ENCODE measurements around the gene TIMM23B.
"Not testable (repeated sequence)": the region's sequence is repeated elsewhere in the genome, so short reads cannot be mapped to it uniquely, and the experiment has no call there.

DNA sequence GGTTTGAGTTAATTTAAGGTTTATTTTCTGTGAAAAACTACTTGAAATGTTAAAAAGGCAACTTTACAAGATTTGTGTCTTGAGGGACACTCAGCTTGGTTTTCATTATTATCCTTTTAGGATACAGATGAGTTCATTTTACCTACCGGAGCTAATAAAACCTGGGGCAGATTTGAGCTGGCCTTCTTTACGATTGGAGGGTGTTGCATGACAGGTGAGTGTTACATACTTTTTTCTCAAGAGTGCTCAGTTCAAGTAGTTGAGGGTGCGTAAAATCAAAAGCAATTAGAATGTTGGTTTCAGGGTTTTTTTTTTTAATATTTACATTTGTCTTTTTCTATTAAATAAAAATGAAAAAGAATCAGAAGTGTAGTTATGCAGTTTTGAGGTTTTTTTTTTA is 10.2 kb downstream of the TIMM23B start:
- TF ChIP-seq, protein P1, sequence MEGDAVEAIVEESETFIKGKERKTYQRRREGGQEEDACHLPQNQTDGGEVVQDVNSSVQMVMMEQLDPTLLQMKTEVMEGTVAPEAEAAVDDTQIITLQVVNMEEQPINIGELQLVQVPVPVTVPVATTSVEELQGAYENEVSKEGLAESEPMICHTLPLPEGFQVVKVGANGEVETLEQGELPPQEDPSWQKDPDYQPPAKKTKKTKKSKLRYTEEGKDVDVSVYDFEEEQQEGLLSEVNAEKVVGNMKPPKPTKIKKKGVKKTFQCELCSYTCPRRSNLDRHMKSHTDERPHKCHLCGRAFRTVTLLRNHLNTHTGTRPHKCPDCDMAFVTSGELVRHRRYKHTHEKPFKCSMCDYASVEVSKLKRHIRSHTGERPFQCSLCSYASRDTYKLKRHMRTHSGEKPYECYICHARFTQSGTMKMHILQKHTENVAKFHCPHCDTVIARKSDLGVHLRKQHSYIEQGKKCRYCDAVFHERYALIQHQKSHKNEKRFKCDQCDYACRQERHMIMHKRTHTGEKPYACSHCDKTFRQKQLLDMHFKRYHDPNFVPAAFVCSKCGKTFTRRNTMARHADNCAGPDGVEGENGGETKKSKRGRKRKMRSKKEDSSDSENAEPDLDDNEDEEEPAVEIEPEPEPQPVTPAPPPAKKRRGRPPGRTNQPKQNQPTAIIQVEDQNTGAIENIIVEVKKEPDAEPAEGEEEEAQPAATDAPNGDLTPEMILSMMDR (IDR thresholded peaks at IDR 0.05 in 2 of 3, conservative IDR thresholded peaks at IDR 0.05 in 1 of 3; ENCODE audit: borderline replicate concordance in 1 of 3, insufficient read depth in 1 of 3, low read depth in 2 of 3, low read length in 2 of 3) = not testable (repeated sequence)
- TF ChIP-seq, protein P2, sequence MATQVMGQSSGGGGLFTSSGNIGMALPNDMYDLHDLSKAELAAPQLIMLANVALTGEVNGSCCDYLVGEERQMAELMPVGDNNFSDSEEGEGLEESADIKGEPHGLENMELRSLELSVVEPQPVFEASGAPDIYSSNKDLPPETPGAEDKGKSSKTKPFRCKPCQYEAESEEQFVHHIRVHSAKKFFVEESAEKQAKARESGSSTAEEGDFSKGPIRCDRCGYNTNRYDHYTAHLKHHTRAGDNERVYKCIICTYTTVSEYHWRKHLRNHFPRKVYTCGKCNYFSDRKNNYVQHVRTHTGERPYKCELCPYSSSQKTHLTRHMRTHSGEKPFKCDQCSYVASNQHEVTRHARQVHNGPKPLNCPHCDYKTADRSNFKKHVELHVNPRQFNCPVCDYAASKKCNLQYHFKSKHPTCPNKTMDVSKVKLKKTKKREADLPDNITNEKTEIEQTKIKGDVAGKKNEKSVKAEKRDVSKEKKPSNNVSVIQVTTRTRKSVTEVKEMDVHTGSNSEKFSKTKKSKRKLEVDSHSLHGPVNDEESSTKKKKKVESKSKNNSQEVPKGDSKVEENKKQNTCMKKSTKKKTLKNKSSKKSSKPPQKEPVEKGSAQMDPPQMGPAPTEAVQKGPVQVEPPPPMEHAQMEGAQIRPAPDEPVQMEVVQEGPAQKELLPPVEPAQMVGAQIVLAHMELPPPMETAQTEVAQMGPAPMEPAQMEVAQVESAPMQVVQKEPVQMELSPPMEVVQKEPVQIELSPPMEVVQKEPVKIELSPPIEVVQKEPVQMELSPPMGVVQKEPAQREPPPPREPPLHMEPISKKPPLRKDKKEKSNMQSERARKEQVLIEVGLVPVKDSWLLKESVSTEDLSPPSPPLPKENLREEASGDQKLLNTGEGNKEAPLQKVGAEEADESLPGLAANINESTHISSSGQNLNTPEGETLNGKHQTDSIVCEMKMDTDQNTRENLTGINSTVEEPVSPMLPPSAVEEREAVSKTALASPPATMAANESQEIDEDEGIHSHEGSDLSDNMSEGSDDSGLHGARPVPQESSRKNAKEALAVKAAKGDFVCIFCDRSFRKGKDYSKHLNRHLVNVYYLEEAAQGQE (IDR thresholded peaks at IDR 0.05; ENCODE audit: low read depth) = not testable (repeated sequence)
- TF ChIP-seq SIN3A (IDR thresholded peaks at IDR 0.05; ENCODE audit: low read depth); POLR2A (IDR thresholded peaks at IDR 0.05; ENCODE audit: borderline replicate concordance, extremely low read depth, insufficient read depth, insufficient read length); TCF7L2 (IDR thresholded peaks at IDR 0.05; ENCODE audit: borderline replicate concordance, extremely low read depth, insufficient read depth, insufficient read length); SRF (IDR thresholded peaks at IDR 0.05; ENCODE audit: low read depth); SP1 (IDR thresholded peaks at IDR 0.05; ENCODE audit: low read depth): not testable (repeated sequence)
- TF ChIP-seq, protein P3, sequence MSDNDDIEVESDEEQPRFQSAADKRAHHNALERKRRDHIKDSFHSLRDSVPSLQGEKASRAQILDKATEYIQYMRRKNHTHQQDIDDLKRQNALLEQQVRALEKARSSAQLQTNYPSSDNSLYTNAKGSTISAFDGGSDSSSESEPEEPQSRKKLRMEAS (IDR thresholded peaks at IDR 0.05) = not testable (repeated sequence)
